Measurements from ENCODE around the gene TUFM. TPM values are rescaled to one million over a fixed set of nuclear protein-coding genes. Genes with fewer than 3 reads are reported as not detected.

Gene TUFM
- total RNA-seq, 1 donor from 2014 or later, result 184 TPM

DNA sequence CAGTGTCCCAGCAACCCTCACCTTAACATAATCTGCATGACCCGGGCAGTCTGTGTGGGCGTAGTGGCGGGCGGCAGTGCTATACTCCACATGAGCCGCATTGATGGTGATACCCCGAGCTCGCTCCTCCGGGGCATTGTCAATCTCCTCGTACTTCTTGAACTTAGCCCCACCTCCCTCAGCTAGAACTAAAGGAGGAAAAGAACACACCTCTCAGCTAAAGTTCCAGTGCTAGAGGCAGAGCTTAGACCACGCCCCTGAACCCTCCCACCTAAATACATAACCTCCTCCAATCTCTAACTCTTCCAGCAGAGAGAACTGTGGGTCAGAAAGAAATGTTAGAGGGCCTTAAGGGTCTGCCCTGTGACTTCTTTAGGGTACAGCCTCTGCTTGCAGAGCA is 855 bp downstream of the TUFM start:
- intact Hi-C loops (cut with DNase I), result no loop called here
- no peak for DNase-seq (ENCODE audit: low spot score)

DNA sequence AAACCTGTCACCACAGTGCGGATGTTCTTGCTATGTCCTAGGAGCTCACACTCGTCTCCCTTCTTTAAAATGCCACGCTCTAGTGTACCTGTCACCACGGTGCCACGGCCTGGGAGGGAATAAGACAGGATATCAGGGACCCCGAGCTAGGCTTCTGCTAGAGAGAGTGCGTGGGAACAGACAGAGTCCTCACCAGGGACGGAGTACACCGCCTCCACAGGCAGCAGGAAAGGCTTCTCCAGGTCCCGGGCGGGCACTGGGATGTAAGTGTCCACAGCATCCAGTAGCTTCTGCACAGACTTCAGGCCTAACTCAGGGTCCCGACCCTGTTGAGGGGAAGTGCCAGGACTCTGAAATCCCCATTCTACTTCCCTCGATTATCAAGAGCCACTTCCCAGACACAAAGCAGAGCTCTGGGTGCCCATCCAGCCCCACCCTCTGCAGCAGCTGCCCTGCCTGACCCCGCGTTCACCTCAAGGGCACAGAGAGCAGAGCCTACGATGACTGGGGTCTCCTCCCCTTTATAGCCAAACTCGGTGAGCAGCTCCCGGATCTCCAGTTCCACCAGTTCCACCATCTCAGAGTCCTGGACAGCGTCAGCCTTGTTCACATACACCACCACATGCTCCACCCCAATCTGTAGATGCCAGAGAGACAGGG is 1.8 kb downstream of the TUFM start:
- no peak for DNase-seq (ENCODE audit: low spot score)

DNA sequence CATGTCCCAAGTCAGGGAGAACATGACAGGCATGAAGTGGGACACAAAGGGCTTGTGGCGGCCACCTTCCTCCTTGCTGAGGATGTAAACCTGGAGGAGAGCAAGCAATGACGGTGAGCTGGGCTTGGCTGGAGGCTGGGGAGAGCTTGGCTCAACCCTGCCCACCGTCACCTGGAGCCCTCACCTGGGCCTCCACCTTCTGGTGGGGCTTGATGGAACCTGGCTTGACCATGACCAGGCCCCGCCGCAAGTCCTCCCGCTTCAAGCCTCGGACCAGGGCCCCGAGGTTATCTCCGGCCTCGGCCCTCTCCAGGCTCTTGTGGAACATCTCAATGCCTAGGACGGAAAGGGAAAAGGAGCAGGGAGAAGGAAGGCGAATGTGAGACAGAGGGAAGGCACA is 2.4 kb downstream of the TUFM start:
- DNase-seq (ENCODE audit: low spot score), result no peak
- intact Hi-C loops (cut with DNase I), result no loop called here

More for the DNA sequence above, 1.8 kb downstream of the TUFM start:
- intact Hi-C loops (cut with DNase I), result no loop called here

DNA sequence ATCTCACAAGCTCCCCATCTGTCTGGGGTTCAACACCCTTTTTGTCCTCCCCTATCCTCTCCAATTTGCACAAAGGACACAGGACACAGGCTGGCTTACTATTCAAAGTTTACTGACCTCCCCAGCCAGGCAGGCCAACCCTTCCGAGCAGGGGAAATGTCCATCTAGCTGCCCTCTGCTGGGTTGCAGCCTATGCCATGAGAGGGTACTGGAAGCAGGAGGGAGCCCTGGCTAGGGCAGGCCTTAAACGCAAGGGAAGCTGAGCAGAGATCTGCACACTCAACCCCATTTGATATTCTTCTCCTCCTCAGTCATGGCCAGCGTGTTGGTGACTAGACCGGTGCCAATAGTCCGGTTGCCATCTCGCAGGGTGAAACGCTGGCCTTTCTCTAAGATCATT is 3.5 kb downstream of the TUFM start:
- intact Hi-C loops (cut with DNase I), result no loop called here
- DNase-seq (ENCODE audit: low spot score), result no peak

DNA sequence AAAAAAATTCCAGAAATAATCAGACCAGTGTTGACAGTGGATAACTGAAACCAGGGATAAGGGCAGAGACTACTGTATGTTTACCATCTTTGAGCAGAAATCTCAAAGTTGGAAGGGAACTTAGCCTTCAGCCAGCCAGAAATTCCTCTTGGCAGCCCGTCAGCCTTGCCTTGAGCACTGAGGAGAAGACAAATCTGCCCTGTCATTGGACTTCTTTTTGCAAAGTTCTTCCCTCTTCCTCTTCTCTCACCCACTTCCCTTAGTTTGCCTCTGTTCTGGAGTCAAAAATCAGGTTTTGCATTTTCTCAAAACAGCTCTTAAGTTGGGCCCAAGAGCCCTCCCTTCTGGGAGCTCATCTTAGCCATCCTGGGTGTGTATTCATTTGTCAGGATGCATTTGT is 6.2 kb downstream of the TUFM start:
- intact Hi-C loops (cut with DNase I), result no loop called here
- DNase-seq (ENCODE audit: low spot score), result no peak

DNA sequence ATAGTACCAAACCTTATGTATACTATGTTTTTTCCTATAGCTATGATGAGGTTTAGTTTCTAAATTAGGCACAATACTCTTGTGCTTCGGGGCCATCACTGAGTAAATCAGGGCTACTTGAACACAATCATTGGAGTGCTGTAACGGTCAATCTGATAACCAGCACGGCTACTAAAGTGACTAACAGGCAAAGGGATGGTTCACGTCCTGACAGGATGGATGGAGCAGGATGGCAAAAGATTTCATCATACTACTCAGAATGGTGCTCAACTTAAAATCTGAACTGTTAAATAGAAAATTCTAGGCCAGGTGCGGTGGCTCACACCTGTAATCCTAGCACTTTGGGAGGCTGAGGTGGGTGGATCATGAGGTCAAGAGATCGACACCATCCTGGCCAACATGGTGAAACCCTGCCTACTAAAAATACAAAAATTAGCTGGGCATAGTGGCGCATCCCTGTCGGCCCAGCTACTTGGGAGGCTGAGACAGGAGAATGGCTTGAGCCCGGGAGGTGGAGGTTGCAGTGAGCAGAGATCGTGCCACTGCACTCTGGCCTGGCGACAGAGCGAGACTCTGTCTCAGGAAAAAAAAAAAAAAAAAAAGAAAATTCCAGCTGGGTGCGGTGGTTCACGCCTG is 7.0 kb downstream of the TUFM start:
- no peak for DNase-seq (ENCODE audit: low spot score)
- intact Hi-C loops (cut with DNase I), result no loop called here

DNA sequence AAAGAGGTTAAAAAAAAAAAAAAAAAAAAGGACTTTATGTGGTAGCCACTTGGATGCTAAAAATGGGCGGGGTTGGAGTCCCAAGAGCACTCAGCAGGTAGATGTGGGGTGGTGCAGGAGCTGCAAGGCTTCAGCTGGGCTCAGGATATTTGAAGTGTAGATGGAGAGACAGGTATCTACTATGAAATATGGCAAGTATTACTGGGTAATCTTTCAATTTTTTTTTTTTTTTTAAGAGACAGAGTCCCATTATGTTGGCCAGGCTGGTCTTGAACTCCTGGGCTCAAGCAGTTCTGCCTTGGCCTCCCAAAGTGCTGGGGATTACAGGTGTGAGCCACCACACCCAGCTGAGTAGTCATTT is 7.6 kb downstream of the TUFM start:
- DNase-seq (ENCODE audit: low spot score), result no peak
- intact Hi-C loops (cut with DNase I), result no loop called here

DNA sequence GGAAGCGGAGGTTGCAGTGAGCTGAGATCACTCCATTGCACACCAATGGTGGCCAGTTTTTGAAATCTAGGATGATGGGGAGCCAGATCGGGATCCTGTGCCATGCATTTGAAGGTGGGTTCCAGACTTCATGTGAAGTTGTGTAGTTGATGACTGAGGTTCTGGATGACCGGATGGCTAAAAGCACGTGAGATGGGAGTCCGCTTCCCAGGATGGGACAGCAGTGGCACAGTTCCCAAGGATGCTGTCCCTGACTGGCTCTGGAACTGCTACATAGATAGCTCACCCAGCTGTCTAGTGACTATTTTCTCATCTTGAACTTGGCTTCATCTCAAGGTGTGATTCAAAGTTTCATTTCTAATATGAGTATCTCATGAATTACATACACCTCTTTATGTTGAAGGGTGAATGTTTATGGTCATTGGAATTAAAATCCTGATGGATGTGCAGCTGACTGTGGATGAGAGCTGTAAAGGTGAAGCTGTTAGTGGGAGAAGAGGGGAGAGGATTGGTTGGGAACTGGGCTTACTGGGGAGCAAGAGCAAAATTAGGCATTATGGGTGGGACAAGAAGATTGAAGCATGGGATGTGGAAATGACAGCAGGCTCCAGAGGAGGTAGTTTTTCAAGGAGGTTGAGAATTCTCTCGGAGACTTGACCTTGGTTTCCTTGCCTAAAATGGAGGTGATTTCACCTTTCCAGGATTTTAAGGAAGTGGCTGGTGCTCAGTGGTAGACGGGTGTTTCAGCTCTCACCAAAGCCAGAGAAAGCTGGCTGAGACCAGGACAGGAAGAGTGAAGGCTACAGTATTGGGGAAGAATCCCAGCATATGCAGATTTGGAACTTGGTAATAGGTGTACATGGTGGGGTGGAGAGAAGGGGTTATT is 8.2 kb downstream of the TUFM start:
- no peak for DNase-seq (ENCODE audit: low spot score)
- intact Hi-C loops (cut with DNase I), result no loop called here

DNA sequence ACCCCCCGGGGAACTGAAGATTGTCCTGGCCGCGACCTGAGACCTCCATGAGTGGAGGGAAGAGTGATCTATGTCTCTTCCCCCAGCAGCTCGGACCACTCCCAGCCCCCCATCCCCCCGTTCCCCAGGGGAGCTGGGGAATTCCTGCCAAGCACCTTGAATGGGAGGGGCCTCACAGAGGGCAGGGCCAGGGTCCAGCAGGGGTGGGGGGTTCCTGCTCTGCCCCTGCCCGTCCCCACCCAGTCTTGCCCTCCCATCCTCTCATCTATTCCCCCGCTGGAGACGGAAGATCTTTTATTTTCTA is 9.4 kb downstream of the TUFM start:
- DNase-seq (ENCODE audit: low spot score), result no peak
- intact Hi-C loops (cut with DNase I), result no loop called here

DNA sequence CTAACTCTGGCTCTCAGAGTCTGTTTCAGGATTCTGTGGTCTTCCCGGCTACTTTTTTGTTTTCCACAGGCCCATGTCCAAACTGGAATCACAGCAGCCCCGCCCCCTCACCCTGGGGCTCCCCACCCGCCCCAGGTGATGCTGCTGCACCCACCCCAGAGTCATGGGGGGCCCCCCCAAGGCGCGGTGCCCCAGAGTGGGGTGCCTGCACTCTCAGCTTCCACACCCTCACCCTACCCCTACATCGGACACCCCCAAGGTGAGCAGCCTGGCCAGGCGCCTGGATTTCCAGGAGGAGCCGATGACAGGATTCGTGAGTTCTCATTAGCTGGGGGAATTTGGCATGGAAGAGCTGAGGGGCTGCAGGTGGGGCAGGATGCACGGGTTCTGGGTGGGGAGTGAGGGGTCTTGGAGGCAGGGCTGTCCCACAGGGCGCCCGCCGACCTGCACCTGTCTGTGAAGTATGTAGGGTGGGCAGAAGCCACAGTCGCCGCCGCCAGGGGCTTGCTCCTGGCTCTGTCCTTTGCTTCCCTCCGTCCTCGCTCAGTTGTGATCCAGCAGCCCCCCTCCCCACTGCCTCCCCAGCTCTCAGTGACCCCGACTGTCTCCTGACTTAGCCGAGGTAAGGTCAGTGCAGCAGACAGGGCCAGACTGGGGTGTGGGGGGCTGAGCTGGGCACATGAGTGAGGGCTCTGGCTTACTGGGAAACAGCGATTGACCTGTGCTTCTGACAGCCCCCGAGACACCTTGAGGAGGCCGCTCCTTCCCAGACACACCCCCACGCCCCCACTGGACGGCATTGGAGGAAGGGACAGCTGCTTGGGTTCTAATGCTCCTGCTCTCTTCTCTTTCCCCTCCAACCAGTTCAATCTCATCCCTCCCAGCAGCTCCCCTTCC is 10.0 kb downstream of the TUFM start:
- DNase-seq (ENCODE audit: low spot score), result no peak
- intact Hi-C loops (cut with DNase I), result no loop called here

DNA sequence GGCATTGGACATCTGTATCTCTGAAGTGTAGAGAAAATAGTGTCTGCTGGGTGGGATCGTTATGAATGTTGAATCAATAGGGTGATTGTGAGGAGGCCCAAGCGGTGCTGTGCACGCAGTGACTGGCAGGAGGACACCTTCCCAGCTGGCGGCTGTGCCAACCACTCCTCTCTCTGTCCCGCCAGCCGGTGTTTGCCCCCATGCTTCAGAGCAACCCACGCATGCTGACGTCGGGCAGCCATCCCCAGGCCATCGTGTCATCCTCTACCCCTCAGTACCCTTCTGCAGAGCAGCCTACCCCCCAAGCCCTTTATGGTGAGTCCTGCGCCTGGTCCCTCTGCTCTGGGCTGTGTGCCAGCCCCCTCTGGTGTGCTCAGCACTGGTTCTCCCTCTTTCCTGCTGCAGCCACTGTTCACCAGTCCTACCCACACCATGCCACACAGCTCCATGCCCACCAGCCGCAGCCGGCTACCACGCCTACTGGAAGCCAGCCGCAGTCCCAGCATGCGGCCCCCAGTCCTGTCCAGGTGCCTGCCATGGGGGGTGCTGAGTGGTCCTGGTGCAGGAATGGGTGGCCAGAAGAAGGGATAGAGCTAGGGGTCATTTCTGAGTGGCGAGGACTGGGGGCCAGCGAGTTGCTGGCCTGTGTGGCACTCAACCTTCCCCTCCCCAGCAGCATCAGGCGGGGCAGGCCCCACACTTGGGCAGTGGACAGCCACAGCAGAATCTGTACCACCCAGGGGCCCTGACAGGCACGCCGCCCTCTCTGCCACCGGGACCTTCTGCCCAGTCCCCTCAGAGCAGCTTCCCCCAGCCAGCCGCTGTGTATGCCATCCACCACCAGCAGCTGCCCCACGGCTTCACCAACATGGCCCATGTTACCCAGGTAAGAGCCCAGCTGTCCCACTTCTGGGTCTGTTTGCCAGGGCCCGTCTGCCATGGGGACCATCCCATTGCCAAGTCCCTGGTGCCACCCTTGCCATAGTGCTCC is 11.0 kb downstream of the TUFM start:
- no peak for DNase-seq (ENCODE audit: low spot score)
- intact Hi-C loops (cut with DNase I), result no loop called here

DNA sequence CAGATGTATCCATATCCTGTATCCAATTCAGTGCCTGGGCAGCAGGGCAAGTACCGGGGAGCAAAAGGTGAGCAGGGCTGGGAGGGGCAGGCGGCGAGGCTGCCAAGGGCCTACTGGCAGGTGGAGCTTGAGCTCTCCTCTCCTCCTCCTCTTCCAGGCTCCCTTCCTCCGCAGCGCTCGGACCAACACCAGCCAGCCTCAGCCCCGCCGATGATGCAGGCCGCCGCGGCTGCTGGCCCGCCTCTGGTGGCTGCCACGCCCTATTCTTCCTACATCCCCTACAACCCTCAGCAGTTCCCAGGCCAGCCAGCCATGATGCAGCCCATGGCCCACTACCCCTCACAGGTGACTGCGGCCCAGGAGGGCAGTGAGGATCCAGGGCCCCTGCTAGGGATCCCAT is 11.8 kb downstream of the TUFM start:
- intact Hi-C loops (cut with DNase I), result no loop called here
- no peak for DNase-seq (ENCODE audit: low spot score)

DNA sequence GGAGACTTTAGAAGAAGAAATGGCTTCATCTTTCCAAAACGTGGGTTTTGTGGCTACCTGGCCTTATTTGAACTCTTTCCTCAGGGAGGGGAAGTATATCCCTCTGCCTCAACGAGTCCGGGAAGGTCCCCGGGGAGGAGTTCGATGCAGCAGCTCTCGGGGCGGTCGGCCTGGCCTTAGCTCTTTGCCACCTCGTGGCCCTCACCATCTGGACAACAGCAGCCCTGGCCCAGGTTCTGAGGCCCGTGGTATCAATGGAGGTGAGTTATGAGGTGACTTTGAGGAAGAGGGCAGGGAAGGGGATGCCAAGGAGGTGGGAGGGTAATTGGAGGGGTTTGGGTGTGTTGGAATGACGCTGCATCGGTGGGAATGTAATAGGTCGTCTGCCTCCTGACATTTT is 15.6 kb downstream of the TUFM start:
- DNase-seq (ENCODE audit: low spot score), result no peak
- intact Hi-C loops (cut with DNase I), result no loop called here

DNA sequence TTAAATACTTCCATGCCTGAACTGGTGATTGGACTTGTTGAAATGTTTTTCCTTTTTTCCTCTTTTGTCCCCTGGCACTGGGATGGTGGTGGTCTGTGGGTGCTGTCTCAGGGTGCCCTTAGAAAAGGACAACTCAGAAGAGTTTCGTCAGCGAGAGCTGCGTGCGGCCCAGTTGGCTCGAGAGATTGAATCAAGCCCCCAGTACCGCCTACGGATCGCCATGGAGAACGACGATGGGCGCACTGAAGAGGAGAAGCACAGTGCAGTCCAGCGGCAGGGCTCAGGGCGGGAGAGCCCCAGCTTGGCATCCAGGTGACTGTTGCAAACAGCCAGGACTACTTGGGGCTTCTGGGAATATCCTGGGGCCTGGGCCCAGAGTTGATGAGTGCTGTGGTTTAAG is 16.4 kb downstream of the TUFM start:
- no peak for DNase-seq (ENCODE audit: low spot score)
- intact Hi-C loops (cut with DNase I), result no loop called here

DNA sequence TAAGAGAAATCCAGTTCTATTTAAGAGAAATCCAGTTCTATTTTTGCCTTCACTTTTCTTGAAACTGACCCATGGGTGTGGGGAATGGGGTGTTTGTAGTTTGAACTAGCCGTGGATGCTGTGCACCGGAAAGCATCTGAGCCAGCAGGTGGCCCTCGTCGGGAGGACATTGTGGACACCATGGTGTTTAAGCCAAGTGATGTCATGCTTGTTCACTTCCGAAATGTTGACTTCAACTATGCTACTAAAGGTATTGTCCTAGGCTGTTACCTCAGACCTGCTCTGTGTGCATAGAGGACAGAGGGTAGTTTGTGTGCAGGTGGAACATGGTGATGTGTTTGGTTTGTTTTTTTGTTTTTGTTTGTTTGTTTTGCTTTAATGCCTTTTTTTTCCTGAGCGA is 20.0 kb downstream of the TUFM start:
- no peak for DNase-seq (ENCODE audit: low spot score)

DNA sequence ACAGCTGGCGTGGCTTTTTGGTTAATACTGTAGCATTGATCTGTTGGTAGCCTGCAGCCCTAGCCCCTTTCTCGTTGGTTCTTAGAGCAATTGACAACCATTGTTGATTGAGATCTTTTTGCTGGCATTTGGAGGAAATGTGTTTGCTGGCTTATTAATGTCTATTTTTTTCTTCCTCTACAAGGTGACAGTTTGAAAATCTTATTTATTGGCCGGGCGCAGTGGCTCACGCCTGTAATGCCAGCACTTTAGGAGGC is 21.5 kb downstream of the TUFM start:
- intact Hi-C loops (cut with DNase I), result loop anchor here (1.0 to 5.0 kb wide), 4 partner anchors 22 to 287 kb away; partner anchors contain the start of genes NUPR1 and TUFM
- no peak for DNase-seq (ENCODE audit: low spot score)

More for the DNA sequence above, 20.0 kb downstream of the TUFM start:
- intact Hi-C loops (cut with DNase I), result no loop called here

DNA sequence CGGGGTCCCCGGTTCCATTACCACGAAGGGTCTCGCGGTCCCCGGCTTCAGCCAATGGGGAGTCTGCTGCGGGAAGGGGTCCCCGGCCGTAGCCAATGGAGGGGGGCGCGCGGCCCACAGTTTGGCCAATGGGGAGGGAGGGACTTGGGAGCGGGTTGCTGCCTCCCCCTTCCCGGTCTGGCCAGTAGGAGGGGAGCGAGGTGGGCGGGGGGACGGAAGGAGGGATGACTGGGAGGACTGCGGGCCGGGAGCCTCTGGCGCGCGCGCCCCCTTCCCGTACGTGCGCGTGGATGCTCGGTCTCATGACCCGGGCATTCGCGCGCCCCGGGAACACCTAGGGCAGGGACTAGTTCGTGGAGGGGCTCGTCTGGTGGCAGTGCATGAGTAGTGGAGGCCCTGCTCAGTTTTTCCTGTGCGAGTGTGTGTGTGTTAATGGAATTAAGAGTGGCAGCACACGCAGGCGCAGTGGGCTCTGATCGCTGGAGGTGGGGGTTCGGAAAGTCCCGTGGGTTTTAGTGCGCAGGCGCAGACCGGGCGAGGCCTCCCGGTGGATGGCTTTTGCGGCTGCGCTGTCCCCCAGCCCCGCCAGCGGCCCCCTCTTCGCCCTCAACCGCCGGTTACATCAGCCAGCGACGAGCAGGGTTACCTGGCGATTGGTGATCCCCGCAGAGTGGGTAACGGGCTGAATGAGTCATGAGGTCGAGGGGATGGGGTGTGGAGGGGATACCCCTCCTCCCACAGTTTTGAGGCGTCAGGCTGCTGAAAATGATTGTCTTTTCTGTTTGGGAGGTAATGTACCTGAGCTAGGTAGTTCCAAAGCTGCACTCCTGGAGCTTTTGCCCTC is 22.1 kb downstream of the TUFM start:
- intact Hi-C loops (cut with DNase I), result loop anchor here (1.0 to 5.0 kb wide), 4 partner anchors 22 to 287 kb away; partner anchors contain the start of genes NUPR1 and TUFM
- peak; percentile 97 for DNase-seq (ENCODE audit: low spot score)

DNA sequence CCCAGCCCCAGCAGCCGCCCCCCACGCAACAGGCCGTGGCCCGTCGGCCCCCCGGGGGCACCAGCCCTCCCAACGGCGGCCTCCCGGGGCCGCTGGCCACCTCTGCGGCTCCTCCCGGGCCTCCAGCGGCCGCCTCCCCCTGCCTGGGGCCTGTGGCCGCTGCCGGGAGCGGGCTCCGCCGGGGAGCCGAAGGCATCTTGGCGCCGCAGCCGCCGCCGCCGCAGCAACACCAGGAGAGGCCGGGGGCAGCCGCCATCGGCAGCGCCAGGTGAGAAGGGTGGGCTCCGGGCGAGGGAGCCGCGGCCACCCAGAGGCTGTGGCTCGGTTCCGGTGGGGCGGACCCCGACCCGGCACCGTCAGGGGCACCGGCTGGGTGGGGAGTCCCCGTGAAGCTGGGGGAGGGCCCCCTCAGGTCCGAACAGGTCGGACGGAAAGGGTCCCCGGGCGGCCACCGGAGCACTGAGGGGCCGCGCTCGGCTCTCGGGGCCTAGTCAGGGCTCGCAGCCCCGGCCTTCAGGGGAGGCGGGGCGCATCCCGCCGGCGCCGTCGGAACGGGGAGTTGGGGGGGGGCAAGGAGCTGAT is 22.8 kb downstream of the TUFM start:
- DNase-seq (ENCODE audit: low spot score), result no peak
- intact Hi-C loops (cut with DNase I), result loop anchor here (5.0 kb wide), 2 partner anchors 124 to 286 kb away; partner anchors contain the start of gene NUPR1
